CD8-positive, alpha-beta memory T cell (primary cell): ENCODE measurements around the gene ERG. TPM values are rescaled to one million over a fixed set of nuclear protein-coding genes. Genes with fewer than 3 reads are reported as not detected.

Experiments used
- CTCF ChIA-PET: fragments of 350-600 bp; sonication (Branson Sonifier 250); formaldehyde crosslinking; loops from one replicate; lab custom pipeline; 2021; ENCODE audit warnings: antibody characterized with exemption; lab: Charles Lee
- POLR2A ChIA-PET: fragments of 350-600 bp; sonication (Branson Sonifier 250); formaldehyde crosslinking; loops from one replicate; lab custom pipeline; 2021; ENCODE audit warnings: antibody characterized with exemption; lab: Charles Lee
- DNase-seq, 5 donors: peaks; one replicate each; pipeline versions ENCODE4 v3.0.0 to v3.0.0-alpha.2; 2020 to 2022; ENCODE audit warnings: mixed read lengths in 1 of 5
- H3K27ac ChIP-seq: one replicate; pipeline ENCODE4 v1.7.0; 2013; ENCODE audit warnings: low read depth, mild to moderate bottlenecking, low read length, moderate library complexity
- H3K27me3 ChIP-seq: 2 replicates; pipeline ENCODE4 v1.7.0; 2013; ENCODE audit warnings: low read length, mild to moderate bottlenecking; ENCODE audit not compliant: insufficient read depth, poor library complexity, severe bottlenecking
- H3K36me3 ChIP-seq: 2 replicates; pipeline ENCODE4 v1.7.0; 2013; ENCODE audit warnings: mild to moderate bottlenecking, low read length, moderate library complexity; ENCODE audit not compliant: insufficient read depth
- H3K4me1 ChIP-seq: 2 replicates; pipeline ENCODE4 v1.7.0; 2013; ENCODE audit warnings: mild to moderate bottlenecking, low read length, moderate library complexity; ENCODE audit not compliant: insufficient read depth
- H3K4me3 ChIP-seq: 2 replicates; pipeline ENCODE4 v1.7.0; 2013; ENCODE audit warnings: mild to moderate bottlenecking, low read length
- H3K9me3 ChIP-seq: 2 replicates; pipeline ENCODE4 v1.7.0; 2013; ENCODE audit warnings: mild to moderate bottlenecking, low read length
- H3K27ac Mint-ChIP-seq, 8 donors: one replicate each; pipeline ENCODE4 v1.8.0; 2020 to 2021; ENCODE audit warnings: mixed read lengths in 8 of 8, mild to moderate bottlenecking in 6 of 8, inconsistent platforms in 3 of 8, moderate library complexity in 3 of 8
- H3K27me3 Mint-ChIP-seq, 2 donors: one replicate each; pipeline ENCODE4 v1.8.0; 2020 to 2021; ENCODE audit warnings: mixed read lengths in 2 of 2, mild to moderate bottlenecking in 1 of 2, moderate library complexity in 1 of 2
- H3K36me3 Mint-ChIP-seq, 3 donors: one replicate each; pipeline ENCODE4 v1.8.0; 2020 to 2021; ENCODE audit warnings: mixed read lengths in 3 of 3, inconsistent platforms in 1 of 3, mild to moderate bottlenecking in 1 of 3
- H3K4me1 Mint-ChIP-seq, 3 donors: one replicate each; pipeline ENCODE4 v1.8.0; 2020 to 2021; ENCODE audit warnings: mixed read lengths in 3 of 3, inconsistent platforms in 1 of 3, mild to moderate bottlenecking in 1 of 3
- H3K4me3 Mint-ChIP-seq, 7 donors: one replicate each; pipeline ENCODE4 v1.8.0; 2020 to 2021; ENCODE audit warnings: mixed read lengths in 7 of 7, mild to moderate bottlenecking in 6 of 7, moderate library complexity in 4 of 7, inconsistent platforms in 2 of 7
- H3K9me3 Mint-ChIP-seq, 5 donors: one replicate each; pipeline ENCODE4 v1.8.0; 2020 to 2022; ENCODE audit warnings: mixed read lengths in 5 of 5, mild to moderate bottlenecking in 3 of 5, moderate library complexity in 2 of 5, inconsistent platforms in 1 of 5
- polyA plus RNA-seq: library from polyadenylated mRNA; unstranded; fragments of 300-500 nt; fragmentation: Illumina TruSeq; gene quantifications from one replicate; pipeline ENCODE4 v1.2.3, GENCODE V29; 2021
- total RNA-seq, 2 experiments: library from RNA; stranded (reverse); gene quantifications; one replicate each; pipeline ENCODE4 v1.2.3, GENCODE V29; 2021

Gene ERG
- total and polyA plus RNA-seq, 3 experiments from 2014 or later: not detected

- no peaks in the 10 kb centered on the region for H3K4me1 Mint-ChIP-seq
- no peak overlapping the region for H3K4me3 Mint-ChIP-seq
- H3K27ac Mint-ChIP-seq: no peak overlapping the region
- no peaks in the 10 kb centered on the region for H3K36me3 Mint-ChIP-seq
- Histone ChIP-seq H3K4me3 (no peak overlapping the region), H3K36me3 (no peaks in the 10 kb centered on the region), H3K9me3 (no peaks in the 10 kb centered on the region), H3K4me1 (no peaks in the 10 kb centered on the region), H3K27ac (no peak overlapping the region), H3K27me3 (no peaks in the 10 kb centered on the region)
- DNase-seq: no peak
- ChIA-PET POLR2A (no interaction called here), CTCF (no interaction called here)
- peaks cover 2 to 5% of the 10 kb centered on the region in 2 donors for H3K27me3 Mint-ChIP-seq
- peaks cover 0 to 5% (median 0%) of the 10 kb centered on the region in 5 donors for H3K9me3 Mint-ChIP-seq
These were observed 132.8 kb downstream of the ERG start for GRCh38 chr21:38365521-38365920.

- Mint-ChIP-seq H3K36me3 (no peaks in the 10 kb centered on the region), H3K4me1 (no peaks in the 10 kb centered on the region), H3K27ac (no peak overlapping the region), H3K27me3 (peaks cover 2 to 5% of the 10 kb centered on the region in 2 donors), H3K4me3 (no peak overlapping the region), H3K9me3 (peaks cover 0 to 5% (median 0%) of the 10 kb centered on the region in 5 donors)
- POLR2A ChIA-PET: no interaction called here
- Histone ChIP-seq H3K4me3 (no peak overlapping the region), H3K9me3 (no peaks in the 10 kb centered on the region), H3K27ac (no peak overlapping the region), H3K27me3 (no peaks in the 10 kb centered on the region), H3K4me1 (no peaks in the 10 kb centered on the region), H3K36me3 (no peaks in the 10 kb centered on the region)
- no peak for DNase-seq
- CTCF ChIA-PET: no interaction called here
These were observed 134.6 kb downstream of the ERG start for GRCh38 chr21:38363693-38364092.

- Mint-ChIP-seq H3K9me3 (peaks cover 0 to 3% (median 0%) of the 10 kb centered on the region in 5 donors), H3K4me3 (no peak overlapping the region), H3K36me3 (no peaks in the 10 kb centered on the region), H3K4me1 (no peaks in the 10 kb centered on the region), H3K27me3 (peaks cover 5% of the 10 kb centered on the region in 2 donors), H3K27ac (no peak overlapping the region)
- Histone ChIP-seq H3K9me3 (no peaks in the 10 kb centered on the region), H3K4me3 (no peak overlapping the region), H3K36me3 (no peaks in the 10 kb centered on the region), H3K4me1 (no peaks in the 10 kb centered on the region), H3K27ac (no peak overlapping the region), H3K27me3 (no peaks in the 10 kb centered on the region)
- CTCF ChIA-PET: no interaction called here
- POLR2A ChIA-PET: no interaction called here
- DNase-seq: no peak
These were observed 137.0 kb downstream of the ERG start for GRCh38 chr21:38361324-38361723.

- no peak overlapping the region for H3K4me3 ChIP-seq
- H3K27ac ChIP-seq: no peak overlapping the region
- Mint-ChIP-seq H3K9me3 (peaks cover 0 to 3% (median 0%) of the 10 kb centered on the region in 5 donors), H3K4me1 (no peaks in the 10 kb centered on the region), H3K27me3 (peaks cover 5 to 10% of the 10 kb centered on the region in 2 donors), H3K36me3 (no peaks in the 10 kb centered on the region), H3K4me3 (no peak overlapping the region), H3K27ac (no peak overlapping the region)
- POLR2A ChIA-PET: no interaction called here
- H3K9me3 ChIP-seq: no peaks in the 10 kb centered on the region
- no peak for DNase-seq
- CTCF ChIA-PET: no interaction called here
- no peaks in the 10 kb centered on the region for H3K4me1 ChIP-seq
- no peaks in the 10 kb centered on the region for H3K27me3 ChIP-seq
- no peaks in the 10 kb centered on the region for H3K36me3 ChIP-seq
These were observed 138.4 kb downstream of the ERG start for GRCh38 chr21:38359835-38360234.

DNA sequence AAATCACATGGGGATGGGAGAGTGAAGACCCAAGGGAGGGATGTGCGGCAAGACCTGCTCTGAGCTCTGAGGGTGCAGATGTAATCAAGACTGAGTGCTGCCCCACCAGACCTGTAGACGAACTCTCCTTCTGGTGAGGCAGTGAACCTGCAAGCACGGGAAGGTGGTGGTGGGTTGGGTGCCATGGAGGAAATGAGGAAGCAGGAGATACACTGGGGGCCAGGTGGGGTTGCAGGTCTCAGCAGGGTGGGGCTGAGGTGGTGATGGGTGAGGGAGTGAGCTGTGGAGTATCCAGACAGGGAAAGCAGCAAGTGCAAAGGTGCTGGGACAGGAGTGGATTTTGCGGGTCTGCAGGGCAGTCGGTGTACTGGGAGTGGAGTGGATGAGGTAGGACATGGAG lies 139.2 kb downstream of the ERG start:
- Mint-ChIP-seq H3K4me3 (no peak overlapping the region), H3K27me3 (peaks cover 5 to 15% of the 10 kb centered on the region in 2 donors), H3K9me3 (peaks cover 0 to 3% (median 0%) of the 10 kb centered on the region in 5 donors), H3K36me3 (no peaks in the 10 kb centered on the region), H3K4me1 (no peaks in the 10 kb centered on the region), H3K27ac (no peak overlapping the region)
- POLR2A ChIA-PET: no interaction called here
- Histone ChIP-seq H3K4me1 (no peaks in the 10 kb centered on the region), H3K4me3 (no peak overlapping the region), H3K27ac (no peak overlapping the region), H3K27me3 (no peaks in the 10 kb centered on the region), H3K36me3 (no peaks in the 10 kb centered on the region), H3K9me3 (no peaks in the 10 kb centered on the region)
- CTCF ChIA-PET: no interaction called here
- no peak for DNase-seq

DNA sequence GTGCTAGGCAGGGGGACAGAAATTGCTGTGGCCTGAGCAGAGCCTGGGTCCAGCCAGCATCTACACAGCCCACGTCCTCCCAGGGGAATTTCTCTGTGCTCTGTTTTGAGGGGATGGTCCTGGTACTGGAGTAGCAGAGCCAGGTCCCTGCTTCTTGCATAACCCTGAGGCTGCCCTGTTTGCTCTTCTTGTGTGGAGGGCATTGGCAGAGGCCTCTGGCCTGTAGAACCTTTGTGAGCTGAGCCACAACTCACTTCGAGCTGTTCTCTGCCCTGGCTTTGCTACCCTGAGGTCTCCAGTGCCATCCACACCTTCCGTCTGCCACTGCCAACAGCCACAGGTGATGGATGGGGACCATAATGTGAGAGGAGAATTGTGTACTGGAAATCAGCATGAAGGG lies 139.6 kb downstream of the ERG start:
- Histone ChIP-seq H3K27ac (no peak overlapping the region), H3K4me3 (no peak overlapping the region), H3K9me3 (no peaks in the 10 kb centered on the region), H3K27me3 (no peaks in the 10 kb centered on the region), H3K36me3 (no peaks in the 10 kb centered on the region), H3K4me1 (no peaks in the 10 kb centered on the region)
- Mint-ChIP-seq H3K4me1 (no peaks in the 10 kb centered on the region), H3K27me3 (peaks cover 5 to 15% of the 10 kb centered on the region in 2 donors), H3K4me3 (no peak overlapping the region), H3K27ac (no peak overlapping the region), H3K9me3 (peaks cover 0 to 3% (median 0%) of the 10 kb centered on the region in 5 donors), H3K36me3 (no peaks in the 10 kb centered on the region)
- POLR2A ChIA-PET: no interaction called here
- no peak for DNase-seq
- CTCF ChIA-PET: interaction anchor here (1.3 kb wide), 1 partner anchor 1027 kb away, joined by 3 read pairs; no protein-coding TSS in a partner anchor

DNA sequence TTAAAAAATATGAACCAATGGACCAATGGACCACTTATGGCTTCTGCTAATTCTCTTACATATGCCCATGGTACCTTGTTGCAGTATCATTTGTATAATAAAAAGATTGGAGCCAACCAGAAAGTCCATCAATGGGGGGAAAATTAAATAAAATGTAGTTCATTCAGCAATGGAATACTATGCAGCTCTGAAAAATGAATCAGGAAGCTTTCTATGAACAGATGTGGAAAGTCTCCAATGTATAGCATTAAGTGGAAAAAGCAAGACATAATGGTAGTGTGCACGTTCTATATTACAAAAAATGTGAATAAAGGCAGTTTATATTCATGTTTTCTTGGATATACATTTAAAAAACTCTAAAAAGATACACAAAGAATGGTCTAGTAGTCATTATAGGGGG lies 140.2 kb downstream of the ERG start:
- Mint-ChIP-seq H3K4me1 (no peaks in the 10 kb centered on the region), H3K36me3 (no peaks in the 10 kb centered on the region), H3K27me3 (peaks cover 5 to 15% of the 10 kb centered on the region in 2 donors), H3K9me3 (peaks cover 0 to 3% (median 0%) of the 10 kb centered on the region in 5 donors), H3K27ac (no peak overlapping the region), H3K4me3 (no peak overlapping the region)
- H3K27me3 ChIP-seq: no peaks in the 10 kb centered on the region
- DNase-seq: no peak
- H3K36me3 ChIP-seq: no peaks in the 10 kb centered on the region
- ChIA-PET POLR2A (no interaction called here), CTCF (interaction anchor here (1.3 kb wide), 1 partner anchor 1026 kb away, joined by 3 read pairs; no protein-coding TSS in a partner anchor)
- H3K4me1 ChIP-seq: no peaks in the 10 kb centered on the region
- no peak overlapping the region for H3K4me3 ChIP-seq
- no peak overlapping the region for H3K27ac ChIP-seq
- H3K9me3 ChIP-seq: no peaks in the 10 kb centered on the region

DNA sequence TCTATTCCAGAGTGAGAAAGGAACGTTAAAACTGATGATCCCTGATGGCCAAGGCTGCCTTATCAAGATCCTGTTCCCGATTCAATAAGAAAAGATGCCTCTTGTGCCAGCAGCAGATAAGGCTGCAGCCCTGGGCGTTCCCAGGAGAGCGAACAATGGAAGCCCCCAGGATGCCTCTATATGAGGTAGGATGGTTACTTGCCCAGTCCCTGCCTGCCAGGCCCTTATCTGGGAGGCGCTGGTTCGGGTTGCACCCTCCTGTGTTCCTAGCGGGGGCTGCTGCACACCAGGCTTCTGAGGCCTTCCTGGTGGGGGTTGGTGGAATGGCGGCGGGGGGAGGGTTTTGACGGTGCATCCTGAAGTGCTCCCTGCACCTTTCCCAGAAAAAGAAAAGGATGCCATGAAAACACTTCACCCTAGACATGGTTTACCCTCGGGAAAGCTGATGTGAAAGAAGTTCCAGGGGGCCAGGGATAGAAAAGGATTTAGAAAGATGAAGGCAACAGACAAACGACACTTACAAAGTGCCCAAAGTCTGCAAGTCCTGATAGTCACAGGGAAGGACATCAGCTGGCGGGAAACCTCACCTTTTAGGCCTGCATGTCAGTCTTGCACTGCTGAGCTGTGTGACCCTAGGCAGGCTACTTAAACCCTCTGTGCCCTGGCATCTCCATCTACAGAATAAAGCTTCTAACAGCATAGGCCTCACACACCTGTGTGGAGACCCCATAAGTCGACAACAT lies 141.2 kb downstream of the ERG start:
- ChIA-PET POLR2A (no interaction called here), CTCF (interaction anchor here (1.2 to 1.3 kb wide), 2 partner anchors 24 to 1025 kb away, joined by 3 read pairs; no protein-coding TSS in a partner anchor)
- Mint-ChIP-seq H3K9me3 (peaks cover 0 to 3% (median 0%) of the 10 kb centered on the region in 5 donors), H3K27ac (no peak overlapping the region), H3K4me3 (no peak overlapping the region), H3K4me1 (no peaks in the 10 kb centered on the region), H3K36me3 (no peaks in the 10 kb centered on the region), H3K27me3 (peaks cover 5 to 15% of the 10 kb centered on the region in 2 donors)
- no peak for DNase-seq
- H3K27me3 ChIP-seq: no peaks in the 10 kb centered on the region
- H3K27ac ChIP-seq: no peak overlapping the region
- no peak overlapping the region for H3K4me3 ChIP-seq
- no peaks in the 10 kb centered on the region for H3K36me3 ChIP-seq
- no peaks in the 10 kb centered on the region for H3K4me1 ChIP-seq
- H3K9me3 ChIP-seq: no peaks in the 10 kb centered on the region
